Endothelial cell of umbilical vein (primary cell): ENCODE measurements around the gene PTGS1. TPM values are rescaled to one million over a fixed set of nuclear protein-coding genes. Genes with fewer than 3 reads are reported as not detected.

Source experiments
- BruUV-seq: library from RNA; stranded (reverse); fragments of 400-500 nt; replicated peaks from 2 replicates; lab custom pipeline; 2021; lab: Mats Ljungman, UMichigan
- CTCF ChIA-PET: fragments of 300-600, 350-600 bp; sonication (Branson Sonifier 250); formaldehyde crosslinking; loops from one replicate; lab custom pipeline; 2021; ENCODE audit warnings: antibody characterized with exemption, inconsistent platforms; lab: Charles Lee
- POLR2A ChIA-PET: fragments of 300-600, 350-600 bp; sonication (Branson Sonifier 250); formaldehyde crosslinking; loops from one replicate; lab custom pipeline; 2021; ENCODE audit warnings: antibody characterized with exemption, inconsistent platforms; lab: Charles Lee
- DNase-seq: peaks from one replicate; pipeline ENCODE4 v3.0.0-alpha.2; 2011; ENCODE audit warnings: low read depth, low spot score
- FAIRE-seq: peaks from 2 replicates; lab custom pipeline; 2011; peaks lifted over from hg19 to GRCh38; lab: Jason Lieb, UNC
- H2AFZ ChIP-seq: 2 replicates; pipeline ENCODE4 v1.6.0; 2012; ENCODE audit warnings: low read depth, low read length, control low read depth, inconsistent platforms
- H3K27ac ChIP-seq: 2 replicates; pipeline ENCODE4 v1.5.1; 2011; ENCODE audit warnings: low read depth, mild to moderate bottlenecking, control low read depth, low read length, moderate library complexity; ENCODE audit not compliant: insufficient read depth
- H3K27me3 ChIP-seq, 2 experiments: 2 replicates each; pipeline versions ENCODE4 v1.6.0 to v1.6.1; 2011; ENCODE audit warnings: low read length in 2 of 2, mixed read lengths in 1 of 2; ENCODE audit not compliant: control insufficient read depth in 2 of 2, insufficient read depth in 2 of 2
- H3K36me3 ChIP-seq, 2 experiments: 2 replicates in 1 of 2; 3 replicates in 1 of 2; pipeline ENCODE4 v1.5.1; 2011; ENCODE audit warnings: low read length in 2 of 2, mild to moderate bottlenecking in 1 of 2, moderate library complexity in 1 of 2; ENCODE audit not compliant: control insufficient read depth in 2 of 2, insufficient read depth in 2 of 2; ENCODE audit errors: extremely low read depth in 1 of 2
- H3K4me1 ChIP-seq: 3 replicates; pipeline ENCODE4 v1.5.1; 2011; ENCODE audit warnings: mild to moderate bottlenecking, low read length; ENCODE audit not compliant: control insufficient read depth, insufficient read depth; ENCODE audit errors: extremely low read depth
- H3K4me2 ChIP-seq: 2 replicates; pipeline ENCODE4 v1.6.1; 2011; ENCODE audit warnings: low read length, control low read depth, mixed read lengths; ENCODE audit not compliant: insufficient read depth
- H3K4me3 ChIP-seq, 3 experiments: fragments of 200-600 bp in 1 of 3; sonication (generic), shearing (Covaris generic) in 1 of 3; replicated peaks in 1 of 3; 2 replicates each; pipeline ENCODE4 v1.5.1; 2011 to 2016; ENCODE audit warnings: control low read depth in 3 of 3, low read length in 3 of 3, mild to moderate bottlenecking in 2 of 3, inconsistent platforms in 1 of 3, low read depth in 1 of 3, moderate library complexity in 1 of 3; ENCODE audit not compliant: insufficient read depth in 1 of 3
- H3K79me2 ChIP-seq: 2 replicates; pipeline ENCODE4 v1.6.0; 2012; ENCODE audit warnings: low read length, inconsistent platforms; ENCODE audit not compliant: control insufficient read depth, insufficient read depth
- H3K9ac ChIP-seq: replicated peaks from 2 replicates; pipeline ENCODE3; 2011; ENCODE audit warnings: low read length, control low read depth; ENCODE audit not compliant: insufficient read depth; ENCODE audit errors: extremely low read depth
- H3K9me1 ChIP-seq: replicated peaks from 3 replicates; pipeline ENCODE4 v1.6.0; 2011; ENCODE audit warnings: mild to moderate bottlenecking, low read length; ENCODE audit not compliant: control insufficient read depth, insufficient read depth; ENCODE audit errors: extremely low read depth
- H3K9me3 ChIP-seq: replicated peaks from 2 replicates; pipeline ENCODE4 v1.5.1; 2012; ENCODE audit warnings: low read length, inconsistent platforms; ENCODE audit not compliant: control insufficient read depth, insufficient read depth
- H4K20me1 ChIP-seq: replicated peaks from 2 replicates; pipeline ENCODE3; 2011; ENCODE audit warnings: mild to moderate bottlenecking, low read length; ENCODE audit not compliant: control insufficient read depth, insufficient read depth; ENCODE audit errors: extremely low read depth
- CTCF ChIP-seq, 2 donors: IDR thresholded peaks; 1 replicate in 1 of 2; 2 replicates in 1 of 2; pipeline ENCODE4 v1.5.1; 2011; ENCODE audit warnings: low read length in 2 of 2, mild to moderate bottlenecking in 2 of 2, moderate library complexity in 2 of 2, control low read depth in 1 of 2, inconsistent platforms in 1 of 2, low read depth in 1 of 2; ENCODE audit not compliant: insufficient read depth in 1 of 2; ENCODE audit errors: extremely low read depth in 1 of 2
- EZH2 ChIP-seq: IDR thresholded peaks from 2 replicates; pipeline ENCODE4 v1.6.1; 2012; ENCODE audit warnings: borderline replicate concordance, low read depth, mild to moderate bottlenecking, moderate library complexity, low read length, inconsistent platforms; ENCODE audit not compliant: severe bottlenecking
- FOS ChIP-seq: IDR thresholded peaks from 2 replicates; pipeline ENCODE4 v1.6.1; 2011; ENCODE audit warnings: mild to moderate bottlenecking, low read length, moderate library complexity, borderline replicate concordance; ENCODE audit not compliant: insufficient read depth
- JUN ChIP-seq: IDR thresholded peaks from 2 replicates; pipeline ENCODE4 v1.6.1; 2011; ENCODE audit warnings: borderline replicate concordance, low read depth; ENCODE audit not compliant: insufficient read length, insufficient read depth
- MYC ChIP-seq: IDR thresholded peaks from one replicate; pipeline ENCODE4 v1.6.1; 2011; ENCODE audit warnings: mild to moderate bottlenecking, low read depth, low read length
- POLR2AphosphoS5 ChIP-seq: IDR thresholded peaks from 2 replicates; pipeline ENCODE4 v1.6.1; 2012; ENCODE audit warnings: low read depth, mild to moderate bottlenecking, control low read depth, low read length, moderate library complexity; ENCODE audit not compliant: insufficient read depth
- dilution Hi-C: fragments of 300-500 bp; cut with MboI; formaldehyde crosslinking; loops from one replicate; pipeline ENCODE4 v1.15.0; 2019; ENCODE audit warnings: low sequenced_read_pairs; ENCODE audit not compliant: extremely low pct_ligation_motif_present
- intact Hi-C: fragments of 100-400 bp; cut with micrococcal nuclease; formaldehyde crosslinking; loops from one replicate; pipeline ENCODE4 v1.10.0; 2022
- polyA plus RNA-seq, 4 experiments: library from polyadenylated mRNA; depleted of rRNA in 3 of 4; stranded (reverse) in 3 of 4; unstranded in 1 of 4; fragments of >200 nt; gene quantifications; 2 replicates each; pipeline versions ENCODE4 v1.2.1 to v1.2.3, GENCODE V29; 2011 to 2012; ENCODE audit warnings: missing spikeins in 1 of 4
- total RNA-seq: library from RNA; stranded (reverse); gene quantifications from 2 replicates; pipeline ENCODE4 v1.2.3, GENCODE V29; 2021

The PTGS1 gene
- total and polyA plus RNA-seq, 2 donors (not counting 3 experiments of a cell fraction or from before 2014, with no cell fraction given): 37.6 to 45.2 TPM

DNA sequence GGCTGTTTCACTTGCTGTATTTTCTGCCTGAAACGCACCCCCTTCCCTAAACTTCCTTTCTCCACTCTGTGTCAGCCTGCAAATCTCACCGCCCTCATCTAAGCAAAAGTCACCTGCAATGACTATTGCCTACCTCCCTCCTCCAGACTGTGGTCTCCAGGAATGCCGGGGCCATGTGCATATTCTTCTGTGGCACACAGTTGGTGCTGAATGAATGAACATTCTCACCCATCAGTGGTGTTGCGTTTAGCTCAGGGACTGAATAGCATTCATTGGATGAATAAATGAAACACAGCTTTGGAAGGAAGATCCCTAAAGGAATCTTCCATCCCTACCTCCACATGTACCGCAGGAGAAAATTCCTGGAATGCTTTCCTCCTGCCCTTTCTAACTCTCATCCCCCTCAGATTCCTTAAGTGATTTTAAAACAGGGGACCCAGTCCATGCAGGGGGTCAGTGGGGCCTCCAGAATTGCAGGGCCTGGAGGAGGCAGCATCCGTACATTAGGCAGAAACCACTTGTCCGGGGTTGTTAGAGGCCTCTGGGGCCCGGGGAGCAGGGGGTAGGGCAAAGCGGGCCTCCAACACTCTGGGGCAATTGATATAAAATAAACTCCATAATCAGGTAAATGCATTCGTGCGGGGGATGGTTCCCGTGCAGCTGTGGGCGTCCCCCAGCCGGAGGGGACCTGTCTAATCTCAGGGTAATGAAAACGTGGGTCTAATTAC, 28.3 kb upstream of the PTGS1 start:
- Histone ChIP-seq H3K9me3 (no peaks in the 10 kb centered on the region), H3K79me2 (no peaks in the 10 kb centered on the region), H3K9me1 (no peaks in the 10 kb centered on the region), H3K36me3 (no peaks in the 10 kb centered on the region), H4K20me1 (no peaks in the 10 kb centered on the region), H3K4me3 (no peak overlapping the region), H3K27ac (no peak overlapping the region), H3K4me2 (no peak overlapping the region), H3K27me3 (no peaks in the 10 kb centered on the region), H3K9ac (no peak overlapping the region), H3K4me1 (peaks cover 15% of the 10 kb centered on the region), H2AFZ (no peak overlapping the region)
- intact Hi-C loops: no loop called here
- dilution Hi-C loops: no loop called here
- TF ChIP-seq EZH2 (no peak), JUN (no peak), MYC (no peak), CTCF (IDR thresholded peaks at IDR 0.05; ENCODE audit: extremely low read depth in 1 of 2, insufficient read depth in 1 of 2, low read depth in 1 of 2, low read length in 2 of 2) (no peak), POLR2AphosphoS5 (no peak), FOS (no peak)
- DNase-seq: no peak
- ChIA-PET CTCF (interaction anchor here (1.3 kb wide), 1 partner anchor 243 kb away, joined by 3 read pairs; no protein-coding TSS in a partner anchor), POLR2A (no interaction called here)
- no TSS peak for BruUV-seq
- FAIRE-seq: no peak
